HG03520 (cell line): ENCODE results near the gene STEAP1.
"Not testable (repeated sequence)": the region's sequence is repeated elsewhere in the genome, so short reads cannot be mapped to it uniquely, and the experiment has no call there.

Experiments
- ATAC-seq: cut with Tn5 transposase; IDR thresholded peaks from one replicate; pipeline ENCODE4 v1.9.1; 2021; ENCODE audit warnings: mild to moderate bottlenecking, moderate library complexity; ENCODE audit not compliant: unreplicated experiment

Gene STEAP1

GRCh38 chr7:90173127-90173844 lies 19.0 kb downstream of the STEAP1 start:
- ATAC-seq, result peak; percentile 94

DNA sequence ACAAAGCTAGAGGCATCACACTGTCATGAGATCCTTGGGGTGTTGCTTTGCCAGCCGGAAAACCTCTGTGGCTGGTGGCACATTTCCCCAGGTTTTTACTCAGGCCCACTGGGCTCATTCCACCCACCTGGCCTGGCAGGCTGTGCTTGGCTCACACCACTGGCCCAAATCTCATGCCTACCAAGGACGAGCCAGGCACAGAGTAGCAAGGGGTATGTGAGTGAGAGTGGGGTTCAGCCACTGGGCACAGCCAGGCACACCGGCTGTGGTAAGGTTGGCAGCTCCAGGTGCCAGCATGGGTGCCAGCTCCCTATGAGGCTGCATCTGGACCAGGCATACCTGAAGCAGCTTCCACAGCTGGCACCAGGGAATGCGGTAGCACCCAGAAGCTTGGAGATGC lies 21.4 kb downstream of the STEAP1 start:
- no peak for ATAC-seq

DNA sequence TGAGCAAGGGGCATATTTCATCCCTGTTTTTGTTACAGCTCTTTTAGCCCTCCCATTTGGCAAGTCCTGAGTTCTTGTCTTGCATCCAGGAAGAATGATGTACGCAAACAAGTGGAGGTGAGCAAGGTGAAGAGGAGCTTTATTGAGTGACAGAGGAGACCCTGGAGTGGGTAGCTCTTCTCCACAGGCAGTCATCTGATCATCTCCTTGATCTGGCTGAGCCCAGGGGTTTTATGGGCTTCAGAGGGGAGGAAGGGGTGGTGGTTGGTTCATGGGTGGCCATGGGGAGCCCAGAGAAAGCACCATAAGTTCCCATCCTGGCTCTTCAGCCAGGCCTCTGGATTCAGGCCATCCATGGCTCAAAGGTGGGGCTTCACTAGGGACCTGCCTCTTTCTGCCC lies 21.9 kb downstream of the STEAP1 start:
- ATAC-seq, result no peak

- no peak for ATAC-seq
Observed at GRCh38 chr7:90178166-90178565, 23.9 kb downstream of the STEAP1 start.

- peak; percentile 95 for ATAC-seq
Observed at GRCh38 chr7:90178679-90179278, 24.5 kb downstream of the STEAP1 start.

DNA sequence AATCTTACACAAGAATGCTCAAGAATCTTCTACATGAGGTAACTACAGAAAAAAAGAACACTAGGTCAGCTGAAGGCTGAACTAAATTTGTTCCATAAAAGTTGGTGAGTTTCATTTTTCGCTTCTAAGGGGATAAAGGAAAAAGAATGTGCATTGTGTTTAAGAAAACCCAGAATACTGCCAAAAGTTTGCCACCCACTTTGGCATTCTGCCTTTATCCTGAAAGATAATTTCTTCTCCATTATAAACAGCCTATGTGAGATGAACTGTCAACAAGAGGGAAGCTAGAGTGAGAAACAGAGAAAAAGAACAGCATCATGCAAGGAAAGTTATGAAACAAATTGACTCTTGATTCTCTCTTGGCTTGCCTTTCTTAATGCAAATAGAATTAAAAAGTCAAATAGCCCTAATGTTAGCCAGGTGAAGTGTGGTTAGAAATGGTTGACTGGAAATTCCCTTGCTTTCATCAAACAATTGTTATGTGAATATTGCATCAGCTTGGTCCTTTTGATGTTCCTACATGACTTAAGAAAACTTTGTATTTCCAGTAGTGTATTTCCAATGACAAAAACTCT lies 25.8 kb downstream of the STEAP1 start:
- ATAC-seq, result no peak

GRCh38 chr7:90180649-90181048 lies 26.4 kb downstream of the STEAP1 start:
- ATAC-seq, result no peak

DNA sequence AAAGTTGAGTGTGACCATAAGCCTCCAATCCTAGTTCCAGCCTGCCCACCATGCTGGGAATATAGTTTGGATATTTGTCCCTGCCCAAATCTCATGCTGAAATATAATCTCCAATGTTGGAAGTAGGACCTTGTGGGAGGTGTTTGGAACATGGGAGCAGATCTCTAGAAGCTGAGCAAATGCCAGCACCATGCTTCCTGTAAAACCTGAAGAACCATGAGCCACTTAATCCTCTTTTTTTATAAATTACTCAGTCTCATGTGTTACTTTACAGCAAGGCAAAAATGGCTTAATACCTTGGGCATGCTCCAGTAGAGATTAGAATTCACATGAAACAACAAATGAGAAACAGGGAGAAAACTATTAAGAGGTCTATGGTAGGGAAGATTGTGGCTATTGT lies 27.2 kb downstream of the STEAP1 start:
- no peak for ATAC-seq

- ATAC-seq, result not testable (repeated sequence)
Observed at GRCh38 chr7:90186290-90186689, 32.0 kb downstream of the STEAP1 start.

DNA sequence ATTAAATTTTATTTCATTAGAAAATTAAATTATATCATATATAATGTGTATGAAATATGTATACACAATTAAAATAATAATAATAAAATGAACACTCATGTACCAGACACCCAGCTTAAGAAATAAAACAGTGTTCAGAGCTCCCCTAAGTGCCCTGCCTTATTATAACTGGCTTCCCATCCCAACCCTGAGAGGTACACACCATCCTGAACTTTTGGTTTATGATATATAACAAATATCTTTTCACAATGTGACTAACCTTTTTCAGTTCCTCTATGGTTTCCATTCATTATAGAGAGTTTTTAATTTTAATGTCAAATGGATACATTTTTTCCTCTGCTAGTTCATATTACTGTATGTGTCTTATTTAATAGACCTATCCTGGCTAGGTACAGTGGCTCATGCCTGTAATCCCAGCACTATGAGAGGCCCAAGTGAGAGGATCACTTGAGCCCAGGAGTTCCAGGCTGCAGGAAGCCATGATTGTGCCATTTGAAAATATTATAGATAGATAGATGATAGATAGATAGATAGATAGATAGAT lies 33.3 kb downstream of the STEAP1 start:
- ATAC-seq, result no peak

- peak; percentile 83 for ATAC-seq
Observed at GRCh38 chr7:90188281-90188680, 34.0 kb downstream of the STEAP1 start.

GRCh38 chr7:90190995-90191394 lies 36.7 kb downstream of the STEAP1 start:
- no peak for ATAC-seq

DNA sequence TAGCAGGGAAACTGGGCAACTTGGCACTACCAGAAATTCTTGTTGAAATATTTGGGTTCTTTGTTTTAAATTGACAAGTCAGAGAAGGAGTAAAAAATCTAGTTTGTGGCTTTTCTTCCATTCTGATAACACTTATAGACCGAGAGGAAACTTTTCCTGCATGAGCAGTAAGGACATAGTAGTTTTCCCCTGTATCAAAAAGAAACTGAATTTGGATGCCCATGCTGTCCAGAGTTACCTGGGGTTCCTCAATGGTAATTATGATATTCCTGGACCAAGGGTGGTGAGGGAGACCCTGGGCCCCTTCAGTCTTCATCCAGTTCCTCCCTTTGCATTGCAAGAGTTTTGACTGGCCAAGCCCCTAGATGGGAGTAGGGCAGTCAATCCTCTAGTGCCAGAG lies 37.4 kb downstream of the STEAP1 start:
- no peak for ATAC-seq

GRCh38 chr7:90192876-90193750 lies 38.8 kb downstream of the STEAP1 start:
- ATAC-seq, result no peak

- no peak for ATAC-seq
Observed at GRCh38 chr7:90194911-90195809, 40.9 kb downstream of the STEAP1 start.

DNA sequence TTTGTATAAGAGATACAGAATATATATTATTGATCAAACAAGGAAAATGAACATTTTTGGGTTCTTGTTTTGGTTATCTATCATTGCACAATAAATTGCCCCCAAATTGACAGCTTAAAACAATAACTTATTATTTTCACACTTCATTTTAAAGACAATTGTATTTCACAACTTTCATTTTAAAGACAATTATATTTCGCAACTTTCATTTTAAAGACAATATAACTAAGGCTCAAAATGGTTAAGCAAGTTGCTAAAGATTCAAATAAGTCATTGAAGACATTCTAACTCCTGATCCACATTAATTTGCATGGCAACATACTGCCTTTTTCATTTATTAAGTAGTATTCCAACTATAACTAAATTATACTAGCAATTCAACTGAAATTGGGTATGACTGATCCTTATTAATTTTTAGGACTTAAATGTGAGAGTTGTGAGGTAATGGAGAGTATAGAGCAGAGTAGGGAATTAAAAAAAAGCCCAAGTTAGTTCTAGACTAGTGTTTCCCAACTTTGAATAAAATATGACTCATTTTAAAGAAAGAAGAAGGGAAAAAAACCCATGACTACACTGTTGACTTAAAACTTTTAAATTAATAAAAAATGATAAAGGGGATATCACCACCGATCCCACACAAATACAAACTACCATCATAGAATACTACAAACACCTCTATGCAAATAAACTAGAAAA lies 47.4 kb downstream of the STEAP1 start:
- no peak for ATAC-seq

DNA sequence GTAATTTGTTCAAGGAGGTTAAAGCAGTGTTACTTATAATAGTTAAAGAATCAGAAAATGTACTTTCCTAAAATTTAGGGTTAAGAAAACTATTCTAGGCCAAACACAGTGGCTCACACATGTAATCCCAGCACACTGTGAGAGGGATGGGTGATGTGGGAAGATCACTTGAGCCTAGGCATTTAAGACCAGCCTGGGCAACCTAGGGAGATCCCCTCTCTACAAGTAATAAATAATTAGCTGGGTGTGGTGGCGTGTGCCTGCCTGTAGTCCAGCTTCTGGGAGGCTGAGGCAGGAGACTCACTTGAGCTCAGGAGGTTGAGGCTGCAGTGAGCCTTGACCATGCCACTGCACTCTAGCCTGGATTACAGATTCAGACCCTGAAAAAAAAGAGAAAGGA lies 53.7 kb downstream of the STEAP1 start:
- no peak for ATAC-seq

GRCh38 chr7:90209776-90210175 lies 55.5 kb downstream of the STEAP1 start:
- ATAC-seq, result no peak

DNA sequence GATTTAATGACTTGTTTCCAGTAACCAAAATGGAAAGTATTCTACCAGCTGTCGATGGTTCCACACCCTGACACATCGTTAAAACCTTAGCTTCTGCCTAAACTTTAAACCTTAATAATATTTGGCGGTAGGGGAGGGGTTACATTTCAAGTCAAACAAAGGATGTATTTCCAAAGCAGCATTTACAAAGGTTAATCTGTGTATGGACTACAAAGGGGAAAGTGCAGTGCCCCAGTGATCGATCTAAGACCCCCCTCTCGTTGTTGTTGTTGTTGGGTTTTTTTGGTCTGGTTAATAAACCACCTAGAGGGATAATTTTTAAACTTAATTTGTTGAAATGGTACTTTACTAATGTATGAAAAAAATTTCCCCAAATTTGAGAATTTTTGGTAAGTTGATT lies 56.2 kb downstream of the STEAP1 start:
- no peak for ATAC-seq

DNA sequence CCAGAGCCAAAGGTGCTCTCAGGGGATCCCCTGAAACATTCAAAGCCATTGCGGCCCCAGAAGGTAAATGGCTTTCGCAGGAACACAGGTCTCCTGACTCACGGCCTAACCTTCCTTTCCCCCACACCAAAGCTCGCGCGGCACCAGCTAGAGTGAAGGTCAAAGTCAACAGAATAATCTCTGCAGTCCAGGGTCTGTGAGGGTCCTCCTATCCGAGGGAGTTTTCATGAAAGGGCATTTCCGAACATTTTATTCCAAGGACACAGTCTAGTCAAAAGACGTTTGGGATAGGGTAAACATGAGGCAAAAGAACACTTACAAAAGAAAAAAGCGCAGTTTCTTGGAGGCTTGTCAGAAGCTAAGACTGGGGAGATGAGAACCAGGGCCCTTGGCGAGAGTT lies 56.7 kb downstream of the STEAP1 start:
- no peak for ATAC-seq
